ENCODE measurements around the gene CACNA1H. TPM values are rescaled to one million over a fixed set of nuclear protein-coding genes. Genes with fewer than 3 reads are reported as not detected.

Gene CACNA1H
- total and polyA plus RNA-seq, 2 donors: 0.61 to 2.6 TPM

GRCh38 chr16:1158456-1159324 lies 5.8 kb downstream of the CACNA1H start:
- peaks cover 30 to 75% of the 10 kb centered on the region in 2 donors for H3K27me3 ChIP-seq (ENCODE audit: control insufficient read depth in 2 of 2, insufficient read depth in 1 of 2, low read length in 1 of 2)
- no peaks in the 10 kb centered on the region for H3K9me3 ChIP-seq (ENCODE audit: control insufficient read depth in 2 of 2, insufficient read depth in 1 of 2, low read length in 1 of 2)
- no peak for DNase-seq (ENCODE audit: low read depth in 6 of 9, low spot score in 9 of 9)
- no peaks in the 10 kb centered on the region for H3K36me3 ChIP-seq (ENCODE audit: control insufficient read depth in 2 of 2, insufficient read depth in 2 of 2, low read length in 1 of 2)
- no peak overlapping the region for H3K4me3 ChIP-seq (ENCODE audit: low read length in 2 of 2)
- WGBS: 63% methylated on average over 65 of the region's 65 CpGs
- H3K4me1 ChIP-seq (ENCODE audit: control insufficient read depth in 2 of 2, insufficient read depth in 2 of 2, low read length in 2 of 2): no peaks in the 10 kb centered on the region
- no peak overlapping the region for H3K27ac ChIP-seq (ENCODE audit: low read depth in 1 of 2, low read length in 1 of 2)

GRCh38 chr16:1159325-1159972 lies 6.5 kb downstream of the CACNA1H start:
- H3K27me3 ChIP-seq (ENCODE audit: control insufficient read depth in 2 of 2, insufficient read depth in 1 of 2, low read length in 1 of 2): peaks cover 22 to 67% of the 10 kb centered on the region in 2 donors
- H3K9me3 ChIP-seq (ENCODE audit: control insufficient read depth in 2 of 2, insufficient read depth in 1 of 2, low read length in 1 of 2): no peaks in the 10 kb centered on the region
- H3K4me3 ChIP-seq (ENCODE audit: low read length in 2 of 2): no peak overlapping the region
- no peaks in the 10 kb centered on the region for H3K4me1 ChIP-seq (ENCODE audit: control insufficient read depth in 2 of 2, insufficient read depth in 2 of 2, low read length in 2 of 2)
- DNase-seq (ENCODE audit: low read depth in 6 of 9, low spot score in 9 of 9): no peak
- H3K27ac ChIP-seq (ENCODE audit: low read depth in 1 of 2, low read length in 1 of 2): no peak overlapping the region
- no peaks in the 10 kb centered on the region for H3K36me3 ChIP-seq (ENCODE audit: control insufficient read depth in 2 of 2, insufficient read depth in 2 of 2, low read length in 1 of 2)
- WGBS: 69% methylated on average over 28 of the region's 28 CpGs

GRCh38 chr16:1159973-1160772 lies 7.3 kb downstream of the CACNA1H start:
- no peak for DNase-seq (ENCODE audit: low read depth in 6 of 9, low spot score in 9 of 9)
- Histone ChIP-seq H3K27me3 (ENCODE audit: control insufficient read depth in 2 of 2, insufficient read depth in 1 of 2, low read length in 1 of 2) (peaks cover 15 to 60% of the 10 kb centered on the region in 2 donors), H3K27ac (ENCODE audit: low read depth in 1 of 2, low read length in 1 of 2) (no peak overlapping the region), H3K9me3 (ENCODE audit: control insufficient read depth in 2 of 2, insufficient read depth in 1 of 2, low read length in 1 of 2) (no peaks in the 10 kb centered on the region), H3K4me1 (ENCODE audit: control insufficient read depth in 2 of 2, insufficient read depth in 2 of 2, low read length in 2 of 2) (no peaks in the 10 kb centered on the region), H3K4me3 (ENCODE audit: low read length in 2 of 2) (no peak overlapping the region), H3K36me3 (ENCODE audit: control insufficient read depth in 2 of 2, insufficient read depth in 2 of 2, low read length in 1 of 2) (no peaks in the 10 kb centered on the region)
- WGBS: 76% methylated on average over 56 of the region's 56 CpGs

GRCh38 chr16:1160773-1161348 lies 8.0 kb downstream of the CACNA1H start:
- peaks cover 11 to 53% of the 10 kb centered on the region in 2 donors for H3K27me3 ChIP-seq (ENCODE audit: control insufficient read depth in 2 of 2, insufficient read depth in 1 of 2, low read length in 1 of 2)
- no peaks in the 10 kb centered on the region for H3K36me3 ChIP-seq (ENCODE audit: control insufficient read depth in 2 of 2, insufficient read depth in 2 of 2, low read length in 1 of 2)
- 89% methylated on average over 34 of the region's 34 CpGs for WGBS
- H3K4me3 ChIP-seq (ENCODE audit: low read length in 2 of 2): no peak overlapping the region
- H3K4me1 ChIP-seq (ENCODE audit: control insufficient read depth in 2 of 2, insufficient read depth in 2 of 2, low read length in 2 of 2): no peaks in the 10 kb centered on the region
- H3K9me3 ChIP-seq (ENCODE audit: control insufficient read depth in 2 of 2, insufficient read depth in 1 of 2, low read length in 1 of 2): no peaks in the 10 kb centered on the region
- no peak overlapping the region for H3K27ac ChIP-seq (ENCODE audit: low read depth in 1 of 2, low read length in 1 of 2)
- no peak for DNase-seq (ENCODE audit: low read depth in 6 of 9, low spot score in 9 of 9)

- Histone ChIP-seq H3K36me3 (ENCODE audit: control insufficient read depth in 2 of 2, insufficient read depth in 2 of 2, low read length in 1 of 2) (no peaks in the 10 kb centered on the region), H3K27me3 (ENCODE audit: control insufficient read depth in 2 of 2, insufficient read depth in 1 of 2, low read length in 1 of 2) (peaks cover 6 to 40% of the 10 kb centered on the region in 2 donors)
- 85% methylated on average over 38 of the region's 38 CpGs for WGBS
These were observed 10.0 kb downstream of the CACNA1H start for GRCh38 chr16:1162701-1163566.

GRCh38 chr16:1163567-1164055 lies 10.7 kb downstream of the CACNA1H start:
- Histone ChIP-seq H3K27me3 (ENCODE audit: control insufficient read depth in 2 of 2, insufficient read depth in 1 of 2, low read length in 1 of 2) (peaks cover 4 to 33% of the 10 kb centered on the region in 2 donors), H3K9me3 (ENCODE audit: control insufficient read depth in 2 of 2, insufficient read depth in 1 of 2, low read length in 1 of 2) (no peaks in the 10 kb centered on the region), H3K27ac (ENCODE audit: low read depth in 1 of 2, low read length in 1 of 2) (no peak overlapping the region), H3K4me3 (ENCODE audit: low read length in 2 of 2) (no peak overlapping the region), H3K4me1 (ENCODE audit: control insufficient read depth in 2 of 2, insufficient read depth in 2 of 2, low read length in 2 of 2) (no peaks in the 10 kb centered on the region), H3K36me3 (ENCODE audit: control insufficient read depth in 2 of 2, insufficient read depth in 2 of 2, low read length in 1 of 2) (no peaks in the 10 kb centered on the region)
- WGBS: 71% methylated on average over 19 of the region's 19 CpGs
- no peak for DNase-seq (ENCODE audit: low read depth in 6 of 9, low spot score in 9 of 9)

More at GRCh38 chr16:1162701-1163566, 10.0 kb downstream of the CACNA1H start:
- no peak for DNase-seq (ENCODE audit: low read depth in 6 of 9, low spot score in 9 of 9)
- Histone ChIP-seq H3K4me3 (ENCODE audit: low read length in 2 of 2) (no peak overlapping the region), H3K9me3 (ENCODE audit: control insufficient read depth in 2 of 2, insufficient read depth in 1 of 2, low read length in 1 of 2) (no peaks in the 10 kb centered on the region), H3K27ac (ENCODE audit: low read depth in 1 of 2, low read length in 1 of 2) (no peak overlapping the region), H3K4me1 (ENCODE audit: control insufficient read depth in 2 of 2, insufficient read depth in 2 of 2, low read length in 2 of 2) (no peaks in the 10 kb centered on the region)

GRCh38 chr16:1164382-1164781 lies 11.5 kb downstream of the CACNA1H start:
- DNase-seq (ENCODE audit: low read depth in 6 of 9, low spot score in 9 of 9): no peak
- no peak overlapping the region for H3K27ac ChIP-seq (ENCODE audit: low read depth in 1 of 2, low read length in 1 of 2)
- 95% methylated on average over 14 of the region's 14 CpGs for WGBS

GRCh38 chr16:1164975-1165374 lies 12.1 kb downstream of the CACNA1H start:
- no peak for DNase-seq (ENCODE audit: low read depth in 6 of 9, low spot score in 9 of 9)
- Histone ChIP-seq H3K4me3 (ENCODE audit: low read length in 2 of 2) (no peak overlapping the region), H3K27me3 (ENCODE audit: control insufficient read depth in 2 of 2, insufficient read depth in 1 of 2, low read length in 1 of 2) (peaks cover 0 to 24% of the 10 kb centered on the region in 2 donors), H3K36me3 (ENCODE audit: control insufficient read depth in 2 of 2, insufficient read depth in 2 of 2, low read length in 1 of 2) (no peaks in the 10 kb centered on the region), H3K9me3 (ENCODE audit: control insufficient read depth in 2 of 2, insufficient read depth in 1 of 2, low read length in 1 of 2) (no peaks in the 10 kb centered on the region), H3K27ac (ENCODE audit: low read depth in 1 of 2, low read length in 1 of 2) (no peak overlapping the region), H3K4me1 (ENCODE audit: control insufficient read depth in 2 of 2, insufficient read depth in 2 of 2, low read length in 2 of 2) (no peaks in the 10 kb centered on the region)
- 91% methylated on average over 17 of the region's 17 CpGs for WGBS

More at GRCh38 chr16:1164382-1164781, 11.5 kb downstream of the CACNA1H start:
- peaks cover 0 to 26% of the 10 kb centered on the region in 2 donors for H3K27me3 ChIP-seq (ENCODE audit: control insufficient read depth in 2 of 2, insufficient read depth in 1 of 2, low read length in 1 of 2)
- no peaks in the 10 kb centered on the region for H3K4me1 ChIP-seq (ENCODE audit: control insufficient read depth in 2 of 2, insufficient read depth in 2 of 2, low read length in 2 of 2)
- no peaks in the 10 kb centered on the region for H3K36me3 ChIP-seq (ENCODE audit: control insufficient read depth in 2 of 2, insufficient read depth in 2 of 2, low read length in 1 of 2)
- H3K4me3 ChIP-seq (ENCODE audit: low read length in 2 of 2): no peak overlapping the region
- no peaks in the 10 kb centered on the region for H3K9me3 ChIP-seq (ENCODE audit: control insufficient read depth in 2 of 2, insufficient read depth in 1 of 2, low read length in 1 of 2)

Data from thymus (tissue), 11 donors.